BLaER1 treated with 17β-estradiol and CSF1 and Interleukin-3, amounts not matched to agents 10 nM and 100 nM (cell line): ENCODE measurements around the gene EPB41L1.

Experiments
- H3K27ac ChIP-seq, 11 experiments: shearing (Covaris generic); formaldehyde crosslinking; 2 replicates each; pipeline ENCODE4 v1.8.1; 2022
- H3K27me3 ChIP-seq, 11 experiments: shearing (Covaris generic); formaldehyde crosslinking; 2 replicates each; pipeline ENCODE4 v1.8.1; 2022
- H3K36me3 ChIP-seq, 11 experiments: shearing (Covaris generic); formaldehyde crosslinking; 2 replicates each; pipeline ENCODE4 v1.8.1; 2022
- H3K4me1 ChIP-seq, 10 experiments: shearing (Covaris generic); formaldehyde crosslinking; 2 replicates each; pipeline ENCODE4 v1.8.1; 2022
- H3K4me2 ChIP-seq, 11 experiments: shearing (Covaris generic); formaldehyde crosslinking; 2 replicates each; pipeline ENCODE4 v1.8.1; 2022
- H3K4me3 ChIP-seq, 10 experiments: shearing (Covaris generic); formaldehyde crosslinking; 2 replicates each; pipeline ENCODE4 v1.8.1; 2022
- H3K9ac ChIP-seq, 11 experiments: shearing (Covaris generic); formaldehyde crosslinking; 2 replicates each; pipeline ENCODE4 v1.8.1; 2022
- H3K9me3 ChIP-seq, 11 experiments: shearing (Covaris generic); formaldehyde crosslinking; replicated peaks in 1 of 11; 2 replicates each; pipeline ENCODE4 v1.8.1; 2022
- H4K20me1 ChIP-seq, 11 experiments: shearing (Covaris generic); formaldehyde crosslinking; 2 replicates each; pipeline ENCODE4 v1.8.1; 2022
- Cebpa-rat ChIP-seq, 11 experiments: shearing (Covaris generic); IDR thresholded peaks; 2 replicates each; pipeline ENCODE4 v1.8.1; 2022

Gene EPB41L1

GRCh38 chr20:36155629-36155971, 1.1 kb downstream of the EPB41L1 start:
- no peak for TF ChIP-seq Cebpa-rat (IDR thresholded peaks at IDR 0.05)
- H4K20me1 ChIP-seq = peaks cover 0 to 24% (median 7%) of the 10 kb centered on the region in 11 experiments; a peak in 9 of 22 replicates
- no peaks in the 10 kb centered on the region for H3K36me3 ChIP-seq
- peak overlapping the region in 5 of 11 experiments; percentile 80 to 84 (median 82); a peak in 5 of 22 replicates for H3K9ac ChIP-seq
- H3K27me3 ChIP-seq = peaks cover 0 to 3% (median 0%) of the 10 kb centered on the region in 11 experiments; a peak in 1 of 22 replicates
- no peaks in the 10 kb centered on the region for H3K9me3 ChIP-seq
- peaks cover 16 to 62% (median 48%) of the 10 kb centered on the region in 10 experiments for H3K4me1 ChIP-seq
- H3K27ac ChIP-seq = no peak overlapping the region
- H3K4me2 ChIP-seq = peak overlapping the region; percentile 95 to 100 (median 99); a peak in 19 of 22 replicates
- H3K4me3 ChIP-seq = peak overlapping the region in 5 of 10 experiments; percentile 68 to 78 (median 77); a peak in 7 of 20 replicates

DNA sequence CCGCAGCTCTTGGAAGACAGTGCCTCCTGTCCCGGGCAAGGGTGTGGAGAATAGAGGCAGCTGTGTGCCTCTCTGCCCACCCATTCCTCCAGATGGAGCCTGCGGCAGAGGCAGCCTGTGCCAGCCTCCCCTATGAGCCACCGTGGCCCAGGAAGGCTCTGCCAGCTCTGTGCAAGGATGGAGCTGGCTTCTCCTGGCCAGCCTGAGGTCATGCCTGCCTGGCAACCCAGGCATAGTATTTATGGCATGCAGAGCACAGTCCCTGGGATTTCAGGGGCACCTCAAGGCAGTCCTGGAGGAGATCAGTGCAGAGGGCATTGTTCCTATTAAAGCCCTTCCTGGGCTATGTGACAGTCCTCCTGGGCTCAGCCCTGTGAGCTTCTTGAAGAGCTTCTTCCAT, 1.5 kb downstream of the EPB41L1 start:
- Histone ChIP-seq H3K4me3 (no peak overlapping the region), H3K36me3 (no peaks in the 10 kb centered on the region), H3K9ac (no peak overlapping the region), H3K27ac (no peak overlapping the region), H3K27me3 (peaks cover 0 to 3% (median 0%) of the 10 kb centered on the region in 11 experiments; a peak in 1 of 22 replicates), H3K9me3 (no peaks in the 10 kb centered on the region), H4K20me1 (peaks cover 0 to 24% (median 7%) of the 10 kb centered on the region in 11 experiments; a peak in 9 of 22 replicates), H3K4me2 (peak overlapping the region in 1 of 11 experiments; percentile 98; a peak in 1 of 22 replicates), H3K4me1 (peaks cover 16 to 62% (median 48%) of the 10 kb centered on the region in 10 experiments)
- TF ChIP-seq Cebpa-rat (IDR thresholded peaks at IDR 0.05) = no peak

DNA sequence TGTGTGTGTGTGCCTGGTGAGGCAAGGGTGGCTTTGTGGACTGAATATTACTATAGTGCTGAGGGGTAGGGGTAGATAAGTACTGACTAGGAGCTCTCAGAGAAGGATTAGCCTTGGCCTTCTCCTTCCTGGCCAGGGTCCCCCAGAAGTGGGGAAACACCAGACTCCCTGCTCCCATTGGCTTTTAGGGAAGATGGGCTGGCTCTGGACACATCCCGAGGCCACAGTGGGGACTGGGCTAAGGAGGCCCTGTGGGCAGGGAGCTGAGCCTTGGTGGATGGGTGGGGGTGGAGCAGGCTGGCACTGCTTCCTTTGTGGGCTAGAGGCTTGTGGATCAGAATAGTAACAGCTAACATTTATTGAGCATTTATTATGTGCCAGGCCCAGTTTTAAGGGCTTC, 3.1 kb downstream of the EPB41L1 start:
- Histone ChIP-seq H3K9me3 (no peaks in the 10 kb centered on the region), H3K36me3 (no peaks in the 10 kb centered on the region), H3K4me2 (peak overlapping the region in 1 of 11 experiments; percentile 21; a peak in 1 of 22 replicates), H3K27ac (no peak overlapping the region), H3K27me3 (peaks cover 0 to 3% (median 0%) of the 10 kb centered on the region in 11 experiments; a peak in 1 of 22 replicates), H4K20me1 (peaks cover 0 to 24% (median 7%) of the 10 kb centered on the region in 11 experiments; a peak in 9 of 22 replicates), H3K4me1 (peaks cover 19 to 67% (median 47%) of the 10 kb centered on the region in 10 experiments), H3K4me3 (no peak overlapping the region), H3K9ac (no peak overlapping the region)
- TF ChIP-seq Cebpa-rat (IDR thresholded peaks at IDR 0.05) = no peak

DNA sequence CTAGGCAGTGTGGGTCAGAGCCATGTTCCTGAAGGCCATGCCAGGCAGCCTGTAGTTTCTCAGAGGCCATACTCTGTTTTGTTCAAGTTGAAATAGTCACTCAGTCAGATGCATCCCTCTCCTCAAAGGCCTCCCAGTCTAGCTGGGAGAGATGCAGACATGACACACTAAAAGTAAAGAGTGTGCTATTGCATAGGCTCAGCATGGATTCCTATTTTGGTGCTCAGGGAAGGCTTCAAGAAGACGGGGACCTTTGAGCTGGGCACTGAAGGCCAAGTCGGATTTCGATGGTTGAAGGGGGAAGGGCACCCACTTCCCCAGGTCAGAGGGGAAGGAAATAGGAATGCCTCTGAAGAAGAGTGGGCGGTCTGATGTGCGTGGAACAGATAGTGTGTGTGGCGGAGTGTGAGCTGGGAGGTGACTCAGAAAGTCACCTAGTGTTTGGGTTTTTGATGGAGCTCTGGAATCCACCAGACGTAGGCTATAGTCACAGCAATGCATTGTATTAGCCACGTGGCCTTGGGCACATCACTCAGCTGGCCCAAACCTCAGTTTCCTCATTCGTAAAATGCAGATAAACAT, 3.7 kb downstream of the EPB41L1 start:
- H3K4me2 ChIP-seq = peak overlapping the region in 10 of 11 experiments; percentile 3 to 54 (median 12); a peak in 11 of 22 replicates
- peaks cover 25 to 64% (median 47%) of the 10 kb centered on the region in 10 experiments for H3K4me1 ChIP-seq
- H3K9me3 ChIP-seq = no peaks in the 10 kb centered on the region
- H3K36me3 ChIP-seq = no peaks in the 10 kb centered on the region
- peaks cover 0 to 24% (median 7%) of the 10 kb centered on the region in 11 experiments; a peak in 9 of 22 replicates for H4K20me1 ChIP-seq
- H3K27me3 ChIP-seq = peaks cover 0 to 3% (median 0%) of the 10 kb centered on the region in 11 experiments; a peak in 1 of 22 replicates
- no peak for TF ChIP-seq Cebpa-rat (IDR thresholded peaks at IDR 0.05)
- no peak overlapping the region for H3K27ac ChIP-seq
- H3K4me3 ChIP-seq = no peak overlapping the region
- no peak overlapping the region for H3K9ac ChIP-seq

DNA sequence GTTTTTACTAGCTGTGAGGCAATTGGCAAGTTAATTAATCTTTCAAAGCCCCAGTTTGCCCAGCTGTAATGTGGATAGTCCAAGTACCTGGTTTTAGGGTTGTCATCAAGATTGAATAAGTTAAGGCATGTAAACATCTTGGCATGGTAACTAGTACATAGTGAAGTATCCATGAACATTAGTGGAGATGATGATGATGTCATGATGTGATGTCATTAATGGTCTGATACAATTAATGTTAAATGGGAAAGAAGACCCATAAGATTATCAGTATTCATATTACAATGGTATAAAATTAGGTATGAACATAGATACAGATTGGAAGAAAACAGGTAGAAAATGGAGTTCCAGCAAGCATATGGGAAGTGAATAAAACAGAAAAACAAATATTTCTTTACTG, 5.3 kb downstream of the EPB41L1 start:
- Histone ChIP-seq H3K4me2 (no peak overlapping the region), H3K4me1 (peaks cover 23 to 52% (median 36%) of the 10 kb centered on the region in 10 experiments), H3K27ac (no peak overlapping the region), H3K36me3 (no peaks in the 10 kb centered on the region), H3K9me3 (no peaks in the 10 kb centered on the region), H3K4me3 (no peak overlapping the region), H3K9ac (no peak overlapping the region), H3K27me3 (peaks cover 0 to 3% (median 0%) of the 10 kb centered on the region in 11 experiments; a peak in 1 of 22 replicates), H4K20me1 (peaks cover 0 to 24% (median 7%) of the 10 kb centered on the region in 11 experiments; a peak in 9 of 22 replicates)
- no peak for TF ChIP-seq Cebpa-rat (IDR thresholded peaks at IDR 0.05)

GRCh38 chr20:36162272-36162966, 7.9 kb downstream of the EPB41L1 start:
- Histone ChIP-seq H3K4me1 (peaks cover 25 to 37% (median 29%) of the 10 kb centered on the region in 10 experiments), H4K20me1 (peaks cover 0 to 4% (median 0%) of the 10 kb centered on the region in 11 experiments; a peak in 3 of 22 replicates), H3K9me3 (no peaks in the 10 kb centered on the region), H3K4me2 (peak overlapping the region in 7 of 11 experiments; percentile 2 to 26 (median 10); a peak in 4 of 22 replicates), H3K4me3 (no peak overlapping the region), H3K9ac (no peak overlapping the region), H3K27ac (no peak overlapping the region), H3K27me3 (no peaks in the 10 kb centered on the region), H3K36me3 (no peaks in the 10 kb centered on the region)
- TF ChIP-seq Cebpa-rat (IDR thresholded peaks at IDR 0.05) = no peak

DNA sequence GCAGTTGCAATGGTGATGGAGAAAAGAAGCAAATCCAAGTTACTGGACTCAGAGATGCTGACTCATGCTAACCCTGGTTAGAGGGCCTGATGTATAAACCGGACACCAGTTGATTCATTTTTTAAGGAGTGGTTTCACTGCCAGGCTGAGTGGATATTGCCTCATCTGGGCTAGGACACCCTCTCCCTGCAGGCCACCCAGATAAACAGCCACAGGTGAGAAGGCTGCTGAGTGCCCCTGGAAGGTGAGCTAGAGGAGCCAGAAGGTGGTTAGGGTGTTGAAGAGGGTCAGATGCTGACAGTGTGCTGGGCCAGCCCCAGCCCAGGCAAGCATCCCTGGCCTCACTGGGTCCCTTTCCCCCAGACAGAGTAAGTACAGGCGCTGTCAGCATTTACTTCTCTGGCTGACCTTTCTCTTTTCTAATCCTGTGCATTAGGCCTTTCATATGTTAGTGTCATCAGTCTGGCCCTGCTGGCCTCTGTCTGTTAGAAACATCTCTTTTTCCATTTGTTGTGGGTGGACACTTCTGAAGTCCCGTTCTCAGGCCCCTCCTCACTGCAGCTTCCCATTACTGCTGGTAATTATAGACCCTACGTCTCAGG, 13.5 kb downstream of the EPB41L1 start:
- H3K4me2 ChIP-seq = no peak overlapping the region
- no peaks in the 10 kb centered on the region; a peak in 2 of 22 replicates for H4K20me1 ChIP-seq
- TF ChIP-seq Cebpa-rat (IDR thresholded peaks at IDR 0.05) = no peak
- H3K9me3 ChIP-seq = no peaks in the 10 kb centered on the region
- no peak overlapping the region for H3K9ac ChIP-seq
- no peaks in the 10 kb centered on the region for H3K27me3 ChIP-seq
- no peaks in the 10 kb centered on the region for H3K36me3 ChIP-seq
- H3K27ac ChIP-seq = peak overlapping the region in 1 of 11 experiments; percentile 7; a peak in 1 of 22 replicates
- peaks cover 6 to 25% (median 12%) of the 10 kb centered on the region in 10 experiments; a peak in 19 of 20 replicates for H3K4me1 ChIP-seq
- H3K4me3 ChIP-seq = no peak overlapping the region

DNA sequence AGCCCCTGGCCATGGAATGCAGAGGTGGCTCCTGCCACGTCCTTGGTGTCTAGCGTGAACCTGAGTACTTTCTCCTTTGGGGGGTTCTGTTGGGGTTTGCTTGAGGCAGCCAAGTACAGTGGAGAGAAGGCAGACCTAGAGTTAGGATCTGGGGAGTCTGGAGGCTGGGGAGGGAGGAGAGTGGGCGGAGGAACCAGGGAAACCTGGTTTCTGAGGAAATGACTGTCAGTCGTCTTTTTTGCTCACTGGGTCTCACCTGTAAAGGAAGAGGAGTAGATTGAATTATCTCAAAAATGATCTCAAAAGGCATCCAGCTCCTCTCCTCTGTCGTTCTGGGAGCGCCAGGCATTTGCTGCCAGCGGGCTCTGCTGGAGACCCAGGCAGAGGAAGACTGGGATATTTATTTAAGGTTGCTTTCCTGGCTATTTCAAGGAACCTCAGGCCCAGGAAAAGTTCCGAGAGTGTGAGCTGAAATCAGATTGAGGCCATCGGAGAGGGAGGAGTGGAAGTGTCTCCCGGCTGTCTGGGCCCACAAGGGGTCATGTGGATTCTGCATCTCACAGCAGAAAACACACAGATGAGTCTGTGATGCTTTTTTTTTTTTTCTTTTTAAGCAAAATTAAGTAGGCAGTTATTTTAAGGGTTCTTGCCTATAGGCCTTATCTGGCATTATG, 16.1 kb downstream of the EPB41L1 start:
- Histone ChIP-seq H3K4me2 (no peak overlapping the region), H3K27me3 (no peaks in the 10 kb centered on the region), H3K9me3 (no peaks in the 10 kb centered on the region), H3K27ac (no peak overlapping the region), H3K4me3 (no peak overlapping the region), H3K36me3 (peaks cover 0 to 3% (median 0%) of the 10 kb centered on the region in 11 experiments; a peak in 2 of 22 replicates), H4K20me1 (no peaks in the 10 kb centered on the region; a peak in 1 of 22 replicates), H3K4me1 (peaks cover 11 to 24% (median 14%) of the 10 kb centered on the region in 10 experiments), H3K9ac (no peak overlapping the region)
- TF ChIP-seq Cebpa-rat (IDR thresholded peaks at IDR 0.05) = no peak
